HG02763 (cell line): Measurements from ENCODE around the gene MMS22L.

ENCODE experiments used
- ATAC-seq: cut with Tn5 transposase; IDR thresholded peaks from one replicate; pipeline ENCODE4 v1.9.1; 2021; ENCODE audit warnings: mild to moderate bottlenecking, moderate library complexity; ENCODE audit not compliant: unreplicated experiment

The MMS22L gene, protein sequence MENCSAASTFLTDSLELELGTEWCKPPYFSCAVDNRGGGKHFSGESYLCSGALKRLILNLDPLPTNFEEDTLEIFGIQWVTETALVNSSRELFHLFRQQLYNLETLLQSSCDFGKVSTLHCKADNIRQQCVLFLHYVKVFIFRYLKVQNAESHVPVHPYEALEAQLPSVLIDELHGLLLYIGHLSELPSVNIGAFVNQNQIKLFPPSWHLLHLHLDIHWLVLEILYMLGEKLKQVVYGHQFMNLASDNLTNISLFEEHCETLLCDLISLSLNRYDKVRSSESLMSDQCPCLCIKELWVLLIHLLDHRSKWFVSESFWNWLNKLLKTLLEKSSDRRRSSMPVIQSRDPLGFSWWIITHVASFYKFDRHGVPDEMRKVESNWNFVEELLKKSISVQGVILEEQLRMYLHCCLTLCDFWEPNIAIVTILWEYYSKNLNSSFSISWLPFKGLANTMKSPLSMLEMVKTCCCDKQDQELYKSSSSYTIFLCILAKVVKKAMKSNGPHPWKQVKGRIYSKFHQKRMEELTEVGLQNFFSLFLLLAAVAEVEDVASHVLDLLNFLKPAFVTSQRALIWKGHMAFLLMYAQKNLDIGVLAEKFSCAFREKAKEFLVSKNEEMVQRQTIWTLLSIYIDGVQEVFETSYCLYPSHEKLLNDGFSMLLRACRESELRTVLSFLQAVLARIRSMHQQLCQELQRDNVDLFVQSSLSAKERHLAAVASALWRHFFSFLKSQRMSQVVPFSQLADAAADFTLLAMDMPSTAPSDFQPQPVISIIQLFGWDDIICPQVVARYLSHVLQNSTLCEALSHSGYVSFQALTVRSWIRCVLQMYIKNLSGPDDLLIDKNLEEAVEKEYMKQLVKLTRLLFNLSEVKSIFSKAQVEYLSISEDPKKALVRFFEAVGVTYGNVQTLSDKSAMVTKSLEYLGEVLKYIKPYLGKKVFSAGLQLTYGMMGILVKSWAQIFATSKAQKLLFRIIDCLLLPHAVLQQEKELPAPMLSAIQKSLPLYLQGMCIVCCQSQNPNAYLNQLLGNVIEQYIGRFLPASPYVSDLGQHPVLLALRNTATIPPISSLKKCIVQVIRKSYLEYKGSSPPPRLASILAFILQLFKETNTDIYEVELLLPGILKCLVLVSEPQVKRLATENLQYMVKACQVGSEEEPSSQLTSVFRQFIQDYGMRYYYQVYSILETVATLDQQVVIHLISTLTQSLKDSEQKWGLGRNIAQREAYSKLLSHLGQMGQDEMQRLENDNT

DNA sequence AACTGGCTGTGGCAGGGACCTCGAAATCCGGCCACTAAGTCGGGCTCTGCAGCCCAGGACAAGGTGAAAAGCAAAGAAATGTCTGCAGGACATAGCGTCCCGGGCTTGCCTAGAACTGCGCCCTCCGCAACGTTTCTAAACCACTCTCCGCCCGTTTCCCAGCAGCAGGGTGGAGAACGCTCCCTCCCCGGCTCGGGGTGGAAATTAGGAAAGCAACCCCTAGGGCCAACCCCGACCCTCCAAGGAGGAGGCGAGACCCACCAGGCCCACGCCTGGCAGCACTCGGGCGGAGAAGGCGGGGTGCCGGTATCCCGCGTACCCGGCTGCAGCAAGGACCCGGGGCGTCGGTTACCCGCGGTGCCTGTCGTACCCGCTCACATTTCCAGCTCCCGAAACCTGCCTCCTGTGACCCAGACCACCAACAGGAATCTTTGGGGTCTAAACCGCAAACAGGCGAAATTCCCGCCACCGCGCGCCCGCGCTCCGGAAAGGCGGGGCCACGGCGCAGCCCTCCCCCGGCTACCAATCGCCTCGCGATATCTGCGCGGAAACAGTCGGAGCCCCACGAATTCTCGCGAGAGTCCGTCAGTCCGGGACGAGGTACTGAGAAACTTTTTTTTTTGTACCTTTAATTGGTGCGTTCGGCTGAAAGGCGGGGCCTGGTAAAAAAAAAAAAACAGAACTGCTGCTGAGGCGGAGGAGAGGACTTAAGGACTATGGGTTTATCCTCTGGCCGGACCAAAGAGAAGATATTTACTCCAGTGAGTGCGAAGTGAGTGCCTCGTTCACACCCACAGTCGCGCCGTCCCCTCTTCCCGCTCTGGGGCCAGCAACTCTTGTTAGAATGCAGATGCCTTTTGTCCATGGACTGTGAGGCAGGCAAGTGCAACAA, at the start of gene MMS22L:
MMS22L (minus strand) TSS at position 491 of the 892 bp plus-strand sequence. CDS start 739 bp downstream, outside the sequence.
- ATAC-seq: peak; percentile 97

DNA sequence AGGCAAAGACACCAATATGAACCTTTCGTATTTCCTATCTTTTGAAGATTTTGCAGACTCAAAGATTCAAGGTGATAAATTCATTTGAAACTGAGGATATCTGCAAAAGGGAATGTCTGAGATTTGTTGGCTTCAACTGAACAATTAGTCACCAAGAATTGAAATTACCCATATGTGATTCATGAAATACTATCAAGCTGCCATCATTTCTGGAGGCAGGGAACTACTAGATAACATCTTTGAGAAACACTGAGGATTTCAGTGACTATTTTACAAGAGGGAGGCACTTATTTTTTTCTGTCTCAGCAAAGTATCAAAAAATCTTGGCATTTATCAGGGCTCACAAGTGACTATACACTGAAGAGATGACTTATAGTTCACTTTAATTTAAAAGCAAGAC, 39.8 kb upstream of the MMS22L start:
- no peak for ATAC-seq

DNA sequence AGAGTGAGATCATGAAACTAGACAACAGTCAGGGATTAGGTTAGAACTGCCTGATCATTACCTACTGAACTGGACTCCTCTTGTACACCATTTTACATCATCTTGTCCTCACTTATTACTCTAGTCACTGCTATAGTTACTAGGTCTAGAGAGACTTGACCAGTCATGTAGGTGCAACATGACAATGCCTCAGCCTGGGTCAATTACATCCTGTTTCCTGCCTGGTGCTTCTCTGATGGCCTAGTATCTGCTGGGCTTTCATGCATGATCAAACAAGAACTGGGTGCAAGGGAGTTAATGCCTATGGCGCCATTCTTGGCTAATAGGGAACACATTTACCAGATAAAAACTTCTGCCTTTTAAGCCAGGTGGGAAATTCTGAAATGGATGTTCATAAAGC, 39.2 kb upstream of the MMS22L start:
- no peak for ATAC-seq

DNA sequence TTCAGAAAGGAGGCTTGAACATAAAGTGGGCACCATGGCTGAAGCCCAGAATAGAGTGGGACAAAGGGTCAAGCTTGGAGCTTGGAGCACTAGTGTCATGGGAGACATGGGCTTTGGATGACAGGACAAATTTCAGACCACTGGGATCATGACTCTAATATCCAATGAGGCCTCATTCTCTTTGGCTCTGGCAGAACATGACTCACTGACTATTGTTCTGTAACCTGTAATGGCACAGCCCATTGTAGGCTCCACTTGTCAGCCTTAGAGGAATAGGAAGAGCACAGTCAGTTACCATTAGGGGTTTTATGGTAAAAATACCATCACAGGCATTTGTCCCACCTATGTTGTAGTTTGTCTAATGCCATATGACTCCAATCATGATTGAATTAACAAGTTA, 34.0 kb upstream of the MMS22L start:
- ATAC-seq: no peak

DNA sequence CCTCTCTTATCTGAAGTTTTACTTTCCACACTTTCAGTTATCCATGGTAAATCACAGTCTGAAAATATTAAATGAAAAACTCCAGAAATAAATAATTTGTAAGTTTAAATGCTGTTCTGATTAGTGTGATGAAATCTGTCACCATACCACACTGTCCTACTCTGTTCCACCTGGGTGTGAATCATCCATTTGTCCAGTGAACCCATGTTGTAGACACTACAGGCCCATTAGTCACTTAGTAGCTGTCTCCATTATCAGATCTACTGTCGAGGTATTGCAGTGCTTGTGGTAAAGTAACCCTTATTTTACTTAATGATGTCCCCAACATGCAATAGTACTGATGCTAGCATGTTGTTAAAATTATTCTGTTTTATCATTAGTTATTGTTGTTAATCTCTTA, 29.2 kb upstream of the MMS22L start:
- ATAC-seq: no peak

DNA sequence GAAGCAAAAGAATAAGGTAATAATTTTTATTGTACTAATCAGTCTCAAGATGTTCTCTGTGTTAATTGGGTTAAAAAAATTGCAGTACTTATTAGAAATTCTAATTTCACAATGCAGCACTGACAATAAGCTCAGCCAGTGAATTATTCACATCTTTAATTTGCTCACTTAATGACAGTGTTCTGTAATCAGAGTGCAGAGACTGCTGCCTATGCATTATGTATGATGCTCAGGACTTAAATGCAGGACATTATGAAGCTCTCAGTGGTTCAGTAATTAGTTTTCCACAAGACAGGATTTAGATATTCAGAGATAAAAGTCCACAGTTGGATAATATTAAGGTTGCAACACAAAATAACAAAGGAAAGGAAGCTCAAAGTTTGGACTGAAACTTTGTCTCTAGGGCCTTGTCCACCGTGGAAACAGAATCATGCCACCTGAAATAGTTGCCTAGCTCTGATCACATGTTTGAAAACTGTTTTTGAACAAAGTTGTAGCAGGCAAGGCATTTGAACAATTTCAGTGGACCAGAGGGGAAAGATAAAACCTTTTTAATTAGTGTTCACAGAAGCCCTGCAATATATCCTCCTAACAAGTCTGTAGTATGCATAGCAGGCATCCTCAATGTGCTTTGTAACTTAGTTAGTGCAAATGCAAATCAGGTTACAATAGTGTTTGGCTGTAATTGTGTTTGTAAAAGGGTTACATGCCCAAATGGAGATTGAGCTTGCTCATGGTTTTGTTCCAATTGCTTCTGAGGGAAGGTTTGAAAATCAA, 23.7 kb upstream of the MMS22L start:
- ATAC-seq: no peak

DNA sequence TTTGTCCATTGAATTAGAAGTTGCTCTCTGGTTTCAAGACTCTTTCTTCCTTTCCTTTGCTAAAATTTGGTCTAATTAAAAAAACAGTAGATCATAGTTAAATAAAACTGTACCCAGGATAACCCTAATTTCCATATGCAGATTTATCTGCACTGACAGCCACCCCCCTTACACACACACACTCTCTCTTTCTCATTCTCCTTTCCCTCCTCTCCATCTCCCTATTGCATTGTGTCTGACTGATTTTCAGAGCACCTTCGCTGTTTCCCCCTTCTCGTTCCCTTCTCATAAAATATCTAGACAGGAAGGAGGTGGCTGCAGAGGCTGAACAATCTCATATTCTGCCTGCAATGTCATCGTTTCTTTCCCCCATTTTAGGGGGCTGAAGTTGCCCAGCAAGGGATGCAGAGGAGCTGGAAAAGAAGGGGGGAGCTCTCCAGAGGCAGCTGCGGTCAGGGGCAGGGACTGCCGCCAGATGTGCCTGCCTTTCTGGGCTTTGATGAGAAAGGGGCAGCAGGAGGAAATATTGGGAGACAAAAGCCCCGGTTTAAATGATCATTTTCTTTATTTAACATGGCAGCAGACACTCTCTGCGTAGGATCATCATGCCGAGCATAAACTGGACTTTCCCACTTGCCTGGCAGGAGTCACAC, 22.5 kb upstream of the MMS22L start:
- ATAC-seq: no peak

DNA sequence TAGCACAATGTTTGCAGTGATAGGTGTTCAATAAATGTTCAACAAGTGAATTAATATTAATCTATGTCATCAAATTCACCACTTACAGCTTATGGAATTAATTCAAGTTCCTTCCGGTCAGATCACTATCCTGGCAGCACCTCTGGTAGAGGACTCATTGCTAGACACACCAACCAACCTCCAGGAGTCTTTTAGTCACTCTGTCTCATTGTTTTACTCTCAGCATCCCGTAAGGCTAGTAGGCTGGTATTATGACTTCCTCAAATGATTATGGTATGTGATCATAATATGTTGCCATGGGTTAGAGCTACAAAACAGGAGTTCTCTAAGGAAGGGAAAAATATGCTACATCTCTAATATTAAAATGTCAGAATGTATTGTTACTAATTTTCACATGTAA, 21.7 kb upstream of the MMS22L start:
- no peak for ATAC-seq

DNA sequence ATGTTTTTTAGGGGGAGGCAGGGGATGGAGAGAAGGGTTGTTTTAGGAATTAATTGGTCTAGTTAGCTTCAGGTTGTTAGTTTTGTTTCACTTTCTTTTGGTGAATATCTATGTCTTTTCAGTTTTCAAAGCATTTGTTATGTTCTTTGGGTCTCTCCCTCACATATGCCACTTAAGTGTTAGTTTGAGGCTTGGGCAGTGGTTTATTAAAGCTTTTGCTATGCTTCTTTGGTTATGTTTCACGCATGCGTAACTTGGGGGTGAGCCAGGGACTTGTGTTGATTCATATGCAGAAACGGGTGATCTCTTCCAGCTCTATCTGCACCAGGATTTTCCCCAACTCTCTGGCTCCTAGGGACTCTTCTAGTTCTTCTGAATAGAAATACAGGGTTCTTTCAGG, 11.4 kb upstream of the MMS22L start:
- ATAC-seq: no peak

DNA sequence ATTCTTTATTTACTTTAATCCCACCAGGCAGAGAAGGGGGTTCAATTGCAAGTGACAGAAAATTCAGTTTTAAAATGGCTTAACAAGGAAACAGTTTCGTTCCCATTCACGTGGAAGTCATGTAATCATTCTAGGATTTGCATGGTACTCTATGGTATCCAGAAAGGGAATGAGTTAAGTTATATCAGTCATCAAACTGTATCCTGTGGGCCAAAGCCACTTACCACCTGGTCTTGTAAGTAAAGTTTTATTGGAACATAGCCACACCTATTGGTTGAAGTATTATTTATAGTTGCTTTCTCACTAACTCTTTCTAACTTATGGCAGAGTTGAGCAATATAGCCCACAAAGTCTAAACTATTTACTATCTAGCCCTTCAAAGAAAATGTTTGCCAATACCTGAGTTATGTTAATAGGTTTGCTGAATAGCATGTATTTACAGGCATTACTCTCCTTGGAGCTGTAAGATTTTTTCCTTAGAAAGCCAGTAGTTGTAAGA, 10.2 kb upstream of the MMS22L start:
- ATAC-seq: no peak

DNA sequence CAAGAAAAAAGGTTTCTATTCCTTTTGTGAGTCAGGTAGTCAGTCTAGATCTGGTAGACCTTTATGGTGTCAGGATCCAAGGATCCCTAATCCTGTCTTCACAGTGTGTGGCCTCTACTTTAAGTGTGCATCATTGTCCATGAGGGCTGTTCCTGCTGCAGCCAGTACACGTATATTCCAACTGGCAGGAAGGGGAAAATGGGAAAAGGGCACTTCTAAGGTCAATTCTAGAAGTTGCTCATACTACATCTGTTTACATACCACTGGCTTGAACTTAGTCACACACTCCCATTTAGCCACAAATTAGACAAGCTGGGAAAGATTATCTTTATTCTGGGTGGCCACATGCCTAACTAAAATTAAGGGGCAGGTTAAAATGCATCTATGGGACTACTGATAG, 9.7 kb upstream of the MMS22L start:
- ATAC-seq: no peak

DNA sequence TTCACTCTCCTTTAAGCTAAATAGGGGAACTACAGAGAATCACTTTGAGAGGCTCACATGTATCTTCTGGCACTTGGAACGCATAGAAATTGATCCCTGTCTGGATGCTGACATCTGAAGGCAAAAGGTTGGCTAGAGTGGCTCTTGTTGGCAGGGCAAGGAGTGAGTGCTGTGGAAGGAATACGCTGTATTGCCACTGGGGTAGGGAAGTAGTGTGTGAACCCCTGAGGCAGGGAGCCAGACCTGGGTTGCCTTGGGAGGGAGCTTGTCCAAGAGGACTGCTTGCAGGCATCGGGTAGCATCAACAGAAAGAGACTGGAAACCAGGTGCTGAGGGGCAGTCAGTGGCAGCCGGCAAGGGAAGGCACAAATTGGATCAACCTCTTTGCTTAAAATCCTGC, 8.9 kb upstream of the MMS22L start:
- ATAC-seq: no peak

DNA sequence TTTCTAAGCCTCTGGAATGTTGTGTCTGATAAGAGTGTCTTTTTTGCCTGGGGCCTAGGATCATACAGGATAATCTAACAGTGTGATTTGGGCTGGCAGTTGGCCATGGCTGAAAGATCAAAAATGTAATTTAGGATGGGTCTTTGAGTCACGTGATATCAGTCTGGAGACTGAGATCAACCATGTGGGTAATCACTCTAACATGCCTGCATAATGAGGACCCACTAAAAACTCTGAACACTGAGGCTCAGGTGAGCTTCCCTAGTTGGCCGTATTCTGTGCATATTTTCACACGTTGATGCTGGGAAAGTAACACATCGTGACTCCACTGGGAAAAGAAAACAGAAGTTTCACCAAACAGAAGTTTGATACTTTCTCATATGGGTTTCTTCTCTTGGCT, 6.3 kb upstream of the MMS22L start:
- ATAC-seq: no peak

DNA sequence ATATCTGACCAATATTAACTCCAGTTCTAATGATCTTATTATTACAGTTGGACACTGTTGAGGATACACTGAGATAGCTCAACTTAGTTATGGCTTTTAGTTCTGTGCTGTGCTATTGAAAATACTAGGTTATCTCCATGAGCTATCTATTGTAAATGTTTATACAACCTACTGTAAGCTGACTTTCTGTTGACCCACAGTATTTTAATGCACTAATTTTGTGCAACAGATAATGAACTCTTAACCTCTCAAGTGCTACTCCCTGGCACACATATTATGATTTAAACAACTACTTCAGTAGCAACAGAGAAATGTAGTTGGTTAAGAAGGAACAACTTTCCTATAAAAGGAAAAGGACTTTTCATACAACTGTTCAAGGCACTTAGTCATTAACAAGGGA, 5.2 kb upstream of the MMS22L start:
- ATAC-seq: no peak

DNA sequence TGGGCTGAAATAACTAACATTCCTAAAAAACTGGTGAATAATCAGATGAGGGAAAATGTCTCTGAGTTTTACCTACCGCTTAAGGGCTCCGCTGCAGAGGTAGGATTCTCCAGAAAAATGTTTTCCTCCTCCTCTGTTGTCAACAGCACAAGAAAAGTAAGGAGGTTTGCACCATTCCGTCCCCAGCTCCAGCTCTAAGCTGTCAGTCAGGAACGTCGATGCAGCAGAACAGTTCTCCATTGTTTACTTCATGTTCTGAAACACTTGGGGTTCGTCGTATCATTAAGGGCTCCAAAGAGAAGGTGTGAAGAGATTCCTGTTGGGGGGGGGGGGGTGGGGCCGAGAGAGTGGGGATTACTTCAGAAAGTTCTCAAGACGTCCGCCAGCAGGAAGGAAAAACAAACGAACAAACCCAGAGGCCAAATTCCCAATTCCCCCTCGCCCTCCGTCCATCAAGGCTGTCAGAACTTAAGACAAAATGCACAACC, 734 bp downstream of the MMS22L start:
- peak; percentile 1 for ATAC-seq

DNA sequence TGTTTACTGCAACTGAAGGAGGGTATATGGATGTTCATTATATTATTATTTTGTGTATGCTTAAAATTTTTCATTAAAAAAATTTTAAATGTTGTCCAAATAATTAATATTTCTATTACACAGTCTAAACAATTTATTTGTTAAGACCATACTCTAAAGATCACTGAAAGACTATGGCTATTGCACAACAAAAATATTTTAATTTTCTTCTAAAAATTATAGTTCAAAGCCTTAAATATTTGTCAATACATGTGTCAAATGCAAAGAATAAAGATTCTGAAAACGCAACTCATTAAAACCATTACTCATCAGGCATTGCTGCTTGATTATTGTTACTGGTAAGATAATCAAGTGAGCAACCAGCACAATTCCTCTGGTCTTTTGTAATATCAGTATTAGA, 2.2 kb downstream of the MMS22L start:
- ATAC-seq: no peak

DNA sequence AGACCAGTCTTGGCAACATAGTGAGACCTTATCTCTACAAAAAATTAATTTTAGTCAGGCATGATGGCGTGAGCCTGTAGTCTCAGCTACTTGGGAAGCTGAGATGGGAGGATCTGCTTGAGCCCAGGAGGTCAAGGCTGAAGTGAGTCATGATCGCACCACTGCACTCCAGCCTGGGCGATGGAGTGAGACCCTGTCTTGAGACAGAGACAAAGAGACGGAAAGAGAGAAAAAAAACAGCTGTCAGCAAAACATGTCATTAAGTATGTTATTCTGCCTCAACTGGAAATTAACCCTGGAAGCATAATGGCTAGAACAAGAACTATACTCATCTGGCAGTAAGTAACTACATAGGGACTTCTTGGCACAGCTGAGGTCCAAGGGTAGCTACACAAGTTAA, 7.2 kb downstream of the MMS22L start:
- no peak for ATAC-seq

DNA sequence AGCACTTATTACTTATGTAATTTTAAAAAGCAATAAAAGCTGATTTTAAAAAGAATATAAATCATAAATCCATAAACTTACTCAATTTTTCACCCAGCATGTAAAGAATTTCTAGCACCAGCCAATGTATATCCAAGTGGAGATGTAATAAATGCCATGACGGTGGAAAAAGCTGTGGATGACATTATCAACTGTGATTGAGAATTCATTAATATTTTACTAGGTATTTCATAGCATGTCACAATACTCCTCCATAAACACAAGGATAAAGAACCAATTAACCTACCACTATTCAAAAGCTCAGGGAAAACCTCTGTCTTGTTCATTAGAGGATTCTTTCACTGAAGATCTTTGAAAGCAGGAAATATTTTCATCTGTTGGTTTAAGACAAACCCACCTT, 13.2 kb downstream of the MMS22L start:
- no peak for ATAC-seq

DNA sequence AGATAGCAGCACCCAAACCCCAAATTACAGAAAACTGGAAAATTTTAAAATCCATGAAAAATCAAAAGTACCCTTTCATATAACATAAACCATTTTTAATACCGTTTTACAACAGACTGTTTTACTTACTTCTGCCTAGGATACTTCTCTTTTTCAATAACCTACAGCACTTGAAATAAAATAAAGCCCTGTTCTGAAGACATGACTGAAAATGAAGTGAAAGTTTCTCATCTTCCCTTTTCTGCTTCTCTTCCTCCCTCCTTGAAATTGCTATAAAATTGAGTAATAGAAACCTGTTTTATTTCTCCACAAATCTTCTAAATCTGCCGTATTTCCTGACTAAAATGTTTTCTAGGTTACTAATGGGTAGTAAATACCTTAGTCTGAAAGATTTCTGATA, 20.3 kb downstream of the MMS22L start:
- no peak for ATAC-seq
